Measurements from ENCODE around the gene MGAT3.

DNA sequence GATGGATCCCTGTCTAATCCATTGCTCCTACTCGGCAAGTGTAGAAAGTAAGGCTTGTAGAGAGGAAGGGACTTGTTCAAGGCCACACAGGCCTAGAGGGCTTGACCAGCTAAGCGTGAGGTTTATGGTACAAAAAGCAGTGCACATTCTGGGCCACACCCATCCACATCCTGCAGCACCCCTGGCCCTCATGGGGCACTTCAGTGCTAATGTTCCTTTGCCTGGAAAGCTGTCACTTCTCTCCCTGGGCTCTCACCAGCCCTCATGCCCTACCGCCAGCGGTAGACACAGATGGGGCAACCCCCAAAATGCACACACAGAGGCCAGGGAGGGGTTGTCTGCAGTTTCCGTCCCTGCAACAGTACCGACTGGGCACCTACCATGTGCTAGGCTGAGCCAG is 7.1 kb upstream of the MGAT3 start:
- TF ChIP-seq, protein P1, sequence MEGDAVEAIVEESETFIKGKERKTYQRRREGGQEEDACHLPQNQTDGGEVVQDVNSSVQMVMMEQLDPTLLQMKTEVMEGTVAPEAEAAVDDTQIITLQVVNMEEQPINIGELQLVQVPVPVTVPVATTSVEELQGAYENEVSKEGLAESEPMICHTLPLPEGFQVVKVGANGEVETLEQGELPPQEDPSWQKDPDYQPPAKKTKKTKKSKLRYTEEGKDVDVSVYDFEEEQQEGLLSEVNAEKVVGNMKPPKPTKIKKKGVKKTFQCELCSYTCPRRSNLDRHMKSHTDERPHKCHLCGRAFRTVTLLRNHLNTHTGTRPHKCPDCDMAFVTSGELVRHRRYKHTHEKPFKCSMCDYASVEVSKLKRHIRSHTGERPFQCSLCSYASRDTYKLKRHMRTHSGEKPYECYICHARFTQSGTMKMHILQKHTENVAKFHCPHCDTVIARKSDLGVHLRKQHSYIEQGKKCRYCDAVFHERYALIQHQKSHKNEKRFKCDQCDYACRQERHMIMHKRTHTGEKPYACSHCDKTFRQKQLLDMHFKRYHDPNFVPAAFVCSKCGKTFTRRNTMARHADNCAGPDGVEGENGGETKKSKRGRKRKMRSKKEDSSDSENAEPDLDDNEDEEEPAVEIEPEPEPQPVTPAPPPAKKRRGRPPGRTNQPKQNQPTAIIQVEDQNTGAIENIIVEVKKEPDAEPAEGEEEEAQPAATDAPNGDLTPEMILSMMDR (IDR thresholded peaks at IDR 0.05; ENCODE audit: insufficient read depth, low read length, poor library complexity, severe bottlenecking): no peak
- TF ChIP-seq EZH2phosphoT487 (conservative IDR thresholded peaks at IDR 0.05; ENCODE audit: low read length): no peak

All from SU-DHL-6 (cell line).